NT2/D1 (cell line): ENCODE measurements around the gene SCN10A.

Source experiments
- SUZ12 ChIP-seq: IDR thresholded peaks from 2 replicates; pipeline ENCODE4 v1.6.1; 2011; ENCODE audit not compliant: insufficient read length, insufficient read depth; ENCODE audit errors: extremely low read depth
- YY1 ChIP-seq: IDR thresholded peaks from 2 replicates; pipeline ENCODE4 v1.6.1; 2011; ENCODE audit not compliant: insufficient read length, insufficient read depth

DNA sequence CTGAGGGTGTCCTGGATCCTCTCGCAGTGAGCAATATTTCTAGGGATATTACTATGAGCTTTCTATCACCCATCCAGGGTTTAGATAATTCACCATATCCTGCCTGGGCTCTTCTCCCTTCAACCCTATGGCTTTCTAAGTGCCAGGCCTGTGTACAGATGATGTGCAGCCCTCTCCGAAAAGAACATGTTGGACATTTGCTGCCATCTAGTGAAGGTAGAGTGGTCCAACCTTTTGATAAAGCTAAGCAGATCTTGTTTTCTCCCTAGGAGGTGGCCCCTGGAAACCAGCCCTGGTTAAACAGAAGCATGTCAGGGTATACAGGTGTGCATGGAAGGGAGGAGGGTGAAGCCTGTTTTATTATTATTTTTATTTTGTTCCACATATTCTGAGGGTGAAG is 27.9 kb upstream of the SCN10A start:
- no peak for TF ChIP-seq YY1
- no peak for TF ChIP-seq SUZ12
